ENCODE measurements around the gene RGS18. TPM values are rescaled to one million over a fixed set of nuclear protein-coding genes. Genes with fewer than 3 reads are reported as not detected.

RGS18 gene
- total RNA-seq, 4 donors from 2014 or later = 0.68 to 1.1 TPM; not detected in 2

DNA sequence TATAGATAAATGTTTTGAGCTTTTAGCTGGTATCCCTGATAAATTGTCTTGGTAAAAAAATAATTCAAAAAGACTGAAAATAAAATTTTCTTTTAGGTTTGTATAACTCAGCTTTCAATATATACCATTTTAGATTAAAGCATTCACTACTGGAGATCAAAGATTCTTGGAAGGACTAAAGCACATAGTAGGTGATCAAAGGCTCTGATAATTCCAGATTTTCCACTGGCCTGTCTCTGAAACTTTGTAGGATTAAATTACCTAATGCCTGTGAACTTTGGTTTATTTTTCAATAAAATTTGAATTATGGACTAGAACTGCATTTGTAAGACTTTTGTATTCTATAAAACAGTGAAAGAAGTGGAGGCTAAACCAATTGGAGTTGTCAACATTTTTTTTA, 1.2 kb upstream of the RGS18 start:
- intact Hi-C loops (cut with DNase I; ENCODE audit: low total_unique reads) (no loop called here), in situ Hi-C loops (cut with MboI; ENCODE audit: low pct_ligation_motif_present in 1 of 4, low pct_unique_long_range_greater_than_20kb in 1 of 4, low sequenced_read_pairs in 3 of 4) (no loop called here)
- Histone ChIP-seq H3K27ac (no peak overlapping the region), H3K4me1 (no peaks in the 10 kb centered on the region), H3K36me3 (no peaks in the 10 kb centered on the region), H3K9me3 (no peaks in the 10 kb centered on the region), H3K27me3 (no peaks in the 10 kb centered on the region), H3K4me3 (no peak overlapping the region)
- TF ChIP-seq, protein P1, sequence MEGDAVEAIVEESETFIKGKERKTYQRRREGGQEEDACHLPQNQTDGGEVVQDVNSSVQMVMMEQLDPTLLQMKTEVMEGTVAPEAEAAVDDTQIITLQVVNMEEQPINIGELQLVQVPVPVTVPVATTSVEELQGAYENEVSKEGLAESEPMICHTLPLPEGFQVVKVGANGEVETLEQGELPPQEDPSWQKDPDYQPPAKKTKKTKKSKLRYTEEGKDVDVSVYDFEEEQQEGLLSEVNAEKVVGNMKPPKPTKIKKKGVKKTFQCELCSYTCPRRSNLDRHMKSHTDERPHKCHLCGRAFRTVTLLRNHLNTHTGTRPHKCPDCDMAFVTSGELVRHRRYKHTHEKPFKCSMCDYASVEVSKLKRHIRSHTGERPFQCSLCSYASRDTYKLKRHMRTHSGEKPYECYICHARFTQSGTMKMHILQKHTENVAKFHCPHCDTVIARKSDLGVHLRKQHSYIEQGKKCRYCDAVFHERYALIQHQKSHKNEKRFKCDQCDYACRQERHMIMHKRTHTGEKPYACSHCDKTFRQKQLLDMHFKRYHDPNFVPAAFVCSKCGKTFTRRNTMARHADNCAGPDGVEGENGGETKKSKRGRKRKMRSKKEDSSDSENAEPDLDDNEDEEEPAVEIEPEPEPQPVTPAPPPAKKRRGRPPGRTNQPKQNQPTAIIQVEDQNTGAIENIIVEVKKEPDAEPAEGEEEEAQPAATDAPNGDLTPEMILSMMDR (IDR thresholded peaks at IDR 0.05) = no peak
- no peak for TF ChIP-seq EP300 (IDR thresholded peaks at IDR 0.05; ENCODE audit: low read depth)
- DNase-seq = no peak

DNA sequence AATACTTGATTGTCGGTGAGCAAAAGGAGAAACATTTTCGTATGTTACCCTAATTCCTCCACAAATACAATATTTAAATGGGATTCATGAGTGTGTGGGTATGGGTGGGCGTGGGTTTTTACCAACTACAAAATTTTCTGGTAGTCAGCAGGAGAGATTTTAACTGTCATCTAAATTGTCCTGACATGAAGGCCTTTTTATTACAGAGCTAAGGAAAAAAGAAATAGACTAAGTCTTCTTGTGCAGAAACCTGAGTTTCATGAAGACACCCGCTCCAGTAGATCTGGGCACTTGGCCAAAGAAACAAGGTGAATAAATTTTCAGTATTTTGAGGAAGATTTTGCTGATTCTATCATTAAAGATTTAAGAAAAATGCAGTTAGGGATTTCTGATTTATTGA, 752 bp downstream of the RGS18 start:
- no peak overlapping the region for H3K4me3 ChIP-seq
- H3K27me3 ChIP-seq = no peaks in the 10 kb centered on the region
- no peak for DNase-seq
- intact Hi-C loops (cut with DNase I; ENCODE audit: low total_unique reads) (no loop called here), in situ Hi-C loops (cut with MboI; ENCODE audit: low pct_ligation_motif_present in 1 of 4, low pct_unique_long_range_greater_than_20kb in 1 of 4, low sequenced_read_pairs in 3 of 4) (no loop called here)
- peak overlapping the region in 2 of 4 donors; percentile 13 to 31 for H3K27ac ChIP-seq
- no peaks in the 10 kb centered on the region for H3K36me3 ChIP-seq
- no peaks in the 10 kb centered on the region for H3K4me1 ChIP-seq
- 45 to 50% methylated on average over 4 of the region's 4 CpGs for WGBS, 2 donors (ENCODE audit: low coverage in 1 of 2)
- H3K9me3 ChIP-seq = no peaks in the 10 kb centered on the region
- TF ChIP-seq, protein P1 (IDR thresholded peaks at IDR 0.05) = no peak
- TF ChIP-seq EP300 (IDR thresholded peaks at IDR 0.05; ENCODE audit: low read depth) (no peak), POLR2AphosphoS5 (IDR thresholded peaks at IDR 0.05) (no peak), POLR2A (IDR thresholded peaks at IDR 0.05) (no peak)

DNA sequence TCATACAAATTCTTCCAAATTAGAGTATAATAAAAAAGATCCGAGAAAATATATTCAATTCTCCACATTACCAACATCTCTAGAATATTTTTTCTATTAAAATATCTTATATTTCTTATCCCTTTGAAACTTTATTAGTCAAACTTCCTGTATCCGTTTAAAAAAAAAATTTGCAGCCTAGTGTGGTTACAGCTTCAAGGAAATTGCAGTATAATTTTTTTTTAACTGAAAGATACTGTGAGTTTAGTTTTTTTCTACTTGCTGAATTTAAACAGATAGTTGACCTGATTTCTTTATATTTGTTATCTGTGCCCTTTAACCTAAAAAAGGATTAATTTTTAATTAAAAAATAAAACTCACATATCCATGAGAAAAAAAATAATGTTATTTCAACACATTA, 1.5 kb downstream of the RGS18 start:
- H3K27me3 ChIP-seq = no peaks in the 10 kb centered on the region
- in situ Hi-C loops (cut with MboI; ENCODE audit: low pct_ligation_motif_present in 1 of 4, low pct_unique_long_range_greater_than_20kb in 1 of 4, low sequenced_read_pairs in 3 of 4) = no loop called here
- no peaks in the 10 kb centered on the region for H3K36me3 ChIP-seq
- TF ChIP-seq, protein P1 (IDR thresholded peaks at IDR 0.05) = no peak
- TF ChIP-seq POLR2A (IDR thresholded peaks at IDR 0.05) = no peak
- no peak for DNase-seq
- no peak overlapping the region for H3K4me3 ChIP-seq
- WGBS, 2 donors (ENCODE audit: low coverage in 1 of 2) = 41 to 43% methylated on average over 2 of the region's 2 CpGs
- no peaks in the 10 kb centered on the region for H3K9me3 ChIP-seq
- no peaks in the 10 kb centered on the region for H3K4me1 ChIP-seq
- intact Hi-C loops (cut with DNase I; ENCODE audit: low total_unique reads) = no loop called here
- peak overlapping the region in 1 of 4 donors; percentile 13 for H3K27ac ChIP-seq

DNA sequence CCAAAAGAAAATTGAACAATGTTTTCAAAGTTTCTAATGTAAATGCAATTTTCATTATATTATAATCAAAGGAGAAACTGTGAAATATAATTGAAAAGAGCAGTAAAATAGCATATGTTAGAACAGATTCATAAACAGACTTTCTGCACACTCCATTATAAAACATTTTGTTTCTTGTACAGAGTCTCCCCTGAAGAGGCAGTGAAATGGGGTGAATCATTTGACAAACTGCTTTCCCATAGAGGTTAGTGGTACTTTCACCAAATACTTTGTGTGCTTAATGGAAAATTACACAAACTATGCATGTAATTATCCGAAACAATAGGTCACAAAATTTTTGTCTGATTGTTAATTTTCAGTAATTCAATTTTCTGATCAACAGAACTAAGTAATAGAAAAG, 1.9 kb downstream of the RGS18 start:
- intact Hi-C loops (cut with DNase I; ENCODE audit: low total_unique reads) = no loop called here
- H3K27me3 ChIP-seq = no peaks in the 10 kb centered on the region
- H3K36me3 ChIP-seq = no peaks in the 10 kb centered on the region
- 63 to 75% methylated on average over 1 of the region's 1 CpG for WGBS, 2 donors (ENCODE audit: low coverage in 1 of 2)
- no peak for DNase-seq
- in situ Hi-C loops (cut with MboI; ENCODE audit: low pct_ligation_motif_present in 1 of 4, low pct_unique_long_range_greater_than_20kb in 1 of 4, low sequenced_read_pairs in 3 of 4) = no loop called here
- TF ChIP-seq POLR2A (IDR thresholded peaks at IDR 0.05) (no peak), POLR2AphosphoS5 (IDR thresholded peaks at IDR 0.05) (no peak), EP300 (IDR thresholded peaks at IDR 0.05; ENCODE audit: low read depth) (no peak)
- TF ChIP-seq, protein P1 (IDR thresholded peaks at IDR 0.05) = no peak
- no peaks in the 10 kb centered on the region for H3K4me1 ChIP-seq
- no peak overlapping the region for H3K27ac ChIP-seq
- H3K4me3 ChIP-seq = no peak overlapping the region
- no peaks in the 10 kb centered on the region for H3K9me3 ChIP-seq
